Left ventricle myocardium inferior (tissue), 1 donor: ENCODE data around the gene SH3BP5L. TPM values are rescaled to one million over a fixed set of nuclear protein-coding genes. Genes with fewer than 3 reads are reported as not detected.

Experiments used
- DNase-seq: peaks from one replicate; pipeline ENCODE4 v3.0.0-alpha.2; 2020
- H3K27ac ChIP-seq: fragments of 200-600 bp; replicated peaks from 2 replicates; pipeline ENCODE4 v1.8.0; 2021
- H3K27me3 ChIP-seq: fragments of 200-600 bp; 2 replicates; pipeline ENCODE4 v1.8.0; 2021; ENCODE audit warnings: low read depth
- H3K36me3 ChIP-seq: fragments of 200-600 bp; 2 replicates; pipeline ENCODE4 v1.8.0; 2021
- H3K4me1 ChIP-seq: fragments of 200-600 bp; 2 replicates; pipeline ENCODE4 v1.8.0; 2021
- H3K4me3 ChIP-seq: fragments of 200-600 bp; 2 replicates; pipeline ENCODE4 v1.8.0; 2021; ENCODE audit warnings: mild to moderate bottlenecking, moderate library complexity
- H3K9me3 ChIP-seq: fragments of 200-600 bp; replicated peaks from 2 replicates; pipeline ENCODE4 v1.8.0; 2021
- intact Hi-C: fragments of 100-400 bp; cut with micrococcal nuclease; formaldehyde crosslinking; loops from one replicate; pipeline ENCODE4 v1.11.0; 2022
- microRNA-seq: library from miRNA; unstranded; fragments of <30 nt; microRNA quantifications from one replicate; pipeline ENCODE4 v1.2.0, GENCODE V29; 2020
- total RNA-seq: library from RNA; stranded (reverse); fragmentation: NEBNext Ultra II Directional; extraction: Animal tissue kit (Norgen Biotek cat#: 25700); gene quantifications from one replicate; pipeline ENCODE4 v1.2.1, GENCODE V29; 2021
- TF ChIP-seq, protein P1 (sequence below): fragments of 200-600 bp; IDR thresholded peaks from 2 replicates; pipeline ENCODE4 v1.8.0; 2021; ENCODE audit warnings: antibody characterized with exemption, mild to moderate bottlenecking, borderline replicate concordance
- donor health status: DM: no; HTN: yes; CAD: no; lungs with severe emphysema.

SH3BP5L gene
- total RNA-seq, 1 donor from 2014 or later = 18.0 TPM

DNA sequence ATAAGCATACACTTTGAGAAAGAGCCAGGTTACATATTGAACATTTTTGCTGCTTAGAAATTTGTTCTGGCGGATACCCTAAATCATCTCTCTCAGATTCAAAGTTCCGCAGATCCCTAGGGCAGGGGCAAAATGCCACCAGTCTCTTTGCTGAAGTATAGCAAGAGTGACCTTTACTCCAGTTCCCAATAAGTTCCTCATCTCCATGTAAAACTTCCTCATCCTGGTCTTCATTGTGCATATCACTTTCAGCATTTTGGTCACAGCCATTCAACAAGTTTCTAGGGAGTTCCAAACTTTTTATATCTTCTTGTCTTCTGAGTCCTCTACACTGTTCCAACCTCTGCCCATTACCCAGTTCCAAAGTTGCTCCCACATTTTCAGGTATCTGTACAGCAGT is 46.8 kb downstream of the SH3BP5L start:
- peaks cover 26% of the 10 kb centered on the region for H3K9me3 ChIP-seq
- TF ChIP-seq, protein P1, sequence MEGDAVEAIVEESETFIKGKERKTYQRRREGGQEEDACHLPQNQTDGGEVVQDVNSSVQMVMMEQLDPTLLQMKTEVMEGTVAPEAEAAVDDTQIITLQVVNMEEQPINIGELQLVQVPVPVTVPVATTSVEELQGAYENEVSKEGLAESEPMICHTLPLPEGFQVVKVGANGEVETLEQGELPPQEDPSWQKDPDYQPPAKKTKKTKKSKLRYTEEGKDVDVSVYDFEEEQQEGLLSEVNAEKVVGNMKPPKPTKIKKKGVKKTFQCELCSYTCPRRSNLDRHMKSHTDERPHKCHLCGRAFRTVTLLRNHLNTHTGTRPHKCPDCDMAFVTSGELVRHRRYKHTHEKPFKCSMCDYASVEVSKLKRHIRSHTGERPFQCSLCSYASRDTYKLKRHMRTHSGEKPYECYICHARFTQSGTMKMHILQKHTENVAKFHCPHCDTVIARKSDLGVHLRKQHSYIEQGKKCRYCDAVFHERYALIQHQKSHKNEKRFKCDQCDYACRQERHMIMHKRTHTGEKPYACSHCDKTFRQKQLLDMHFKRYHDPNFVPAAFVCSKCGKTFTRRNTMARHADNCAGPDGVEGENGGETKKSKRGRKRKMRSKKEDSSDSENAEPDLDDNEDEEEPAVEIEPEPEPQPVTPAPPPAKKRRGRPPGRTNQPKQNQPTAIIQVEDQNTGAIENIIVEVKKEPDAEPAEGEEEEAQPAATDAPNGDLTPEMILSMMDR = no peak
- H3K27ac ChIP-seq = no peak overlapping the region
- peaks cover 18% of the 10 kb centered on the region for H3K27me3 ChIP-seq
- H3K4me1 ChIP-seq = no peaks in the 10 kb centered on the region
- no peak for DNase-seq
- intact Hi-C loops = no loop called here
- no peaks in the 10 kb centered on the region for H3K36me3 ChIP-seq
- no peak overlapping the region for H3K4me3 ChIP-seq

DNA sequence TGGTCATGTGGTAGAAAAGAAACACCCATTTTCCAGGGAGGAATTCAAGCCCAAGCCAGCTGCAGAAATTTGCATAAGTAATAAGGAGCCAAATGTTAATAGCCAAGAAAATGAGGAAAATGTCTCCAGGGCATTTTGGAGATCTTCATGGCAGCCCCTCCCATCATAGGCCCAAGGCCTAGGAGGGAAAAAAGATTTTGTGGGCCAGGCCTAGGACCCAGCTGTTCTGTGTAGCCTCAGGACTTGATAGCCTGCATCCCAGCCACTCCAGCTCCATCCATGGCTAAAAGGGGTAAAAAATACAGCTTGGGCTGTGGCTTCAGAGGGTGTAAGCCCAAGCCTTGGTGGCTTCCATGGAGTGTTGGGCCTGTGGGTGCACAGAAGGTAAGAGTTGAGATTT is 48.7 kb downstream of the SH3BP5L start:
- TF ChIP-seq, protein P1 = no peak
- no peaks in the 10 kb centered on the region for H3K36me3 ChIP-seq
- no peaks in the 10 kb centered on the region for H3K4me1 ChIP-seq
- intact Hi-C loops = no loop called here
- H3K9me3 ChIP-seq = peaks cover 26% of the 10 kb centered on the region
- peaks cover 4% of the 10 kb centered on the region for H3K27me3 ChIP-seq
- DNase-seq = no peak
- no peak overlapping the region for H3K4me3 ChIP-seq
- H3K27ac ChIP-seq = no peak overlapping the region

DNA sequence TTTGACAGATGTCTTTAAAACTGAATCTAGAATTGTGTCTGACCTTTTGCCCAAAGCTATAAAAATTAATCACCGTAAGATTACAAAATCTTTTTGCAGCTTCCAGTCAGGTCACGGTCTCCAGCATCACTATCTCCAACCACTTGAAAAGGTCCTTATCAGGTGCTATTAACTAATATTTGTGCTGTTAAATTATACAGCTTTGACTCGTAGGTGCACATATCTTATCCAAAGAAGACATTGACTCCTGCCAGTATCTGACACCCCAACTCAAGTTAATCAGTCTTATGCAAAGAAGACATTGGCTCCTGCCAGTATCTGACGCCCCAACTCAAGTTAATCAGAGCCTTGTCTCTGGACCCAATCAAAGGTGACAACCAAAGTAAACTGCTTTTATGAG is 50.3 kb downstream of the SH3BP5L start:
- TF ChIP-seq, protein P1 = no peak
- peaks cover 4% of the 10 kb centered on the region for H3K27me3 ChIP-seq
- H3K9me3 ChIP-seq = peaks cover 17% of the 10 kb centered on the region
- H3K27ac ChIP-seq = no peak overlapping the region
- no peaks in the 10 kb centered on the region for H3K4me1 ChIP-seq
- H3K36me3 ChIP-seq = no peaks in the 10 kb centered on the region
- intact Hi-C loops = no loop called here
- no peak overlapping the region for H3K4me3 ChIP-seq
- no peak for DNase-seq

Small RNA genes within 50 kb of the gene (microRNA-seq; reads per million reads assigned to microRNA genes)
- gene MIR3124 = 6.2 reads per million, percentile 18 among the genes with 10 or more reads in this experiment

Other genes with a start within 250 kb of the SH3BP5L start
- gene OR2T10, start 228.2 kb downstream of the SH3BP5L start, total RNA-seq = not detected
- gene OR2T11, start 190.8 kb downstream of the SH3BP5L start, total RNA-seq = not detected
- gene OR2T35, start 180.6 kb downstream of the SH3BP5L start, total RNA-seq = not detected
- gene OR2T27, start 170.4 kb downstream of the SH3BP5L start, total RNA-seq = not detected
- gene OR14I1, start 123.1 kb downstream of the SH3BP5L start, total RNA-seq = not detected
- gene LYPD8, start 70.2 kb downstream of the SH3BP5L start, total RNA-seq = not detected
- gene ZNF672, start 12.3 kb upstream of the SH3BP5L start, total RNA-seq = 43.1 TPM
- gene ZNF692, start 33.2 kb upstream of the SH3BP5L start, total RNA-seq = 23.0 TPM
- gene PGBD2, start 80.3 kb upstream of the SH3BP5L start, total RNA-seq = 3.9 TPM